RPMI8226 (cell line): ENCODE results near the gene DEXI.

Experiments
- DNase-seq: peaks from one replicate; pipeline ENCODE4 v3.0.0-alpha.2; 2015

DEXI gene

GRCh38 chr16:10942352-10943063, at the start of gene DEXI:
Gene DEXI, minus strand, starts transcription at chr16:10942468. Its CDS starts 463 bp downstream, at chr16:10942005.
- DNase-seq = peak; percentile 98

GRCh38 chr16:10990378-10990777, 48.1 kb upstream of the DEXI start:
- no peak for DNase-seq

GRCh38 chr16:10989559-10989958, 47.3 kb upstream of the DEXI start:
- no peak for DNase-seq

- DNase-seq = no peak
These were observed 46.6 kb upstream of the DEXI start for GRCh38 chr16:10988879-10989278.

GRCh38 chr16:10988164-10988803, 46.0 kb upstream of the DEXI start:
- no peak for DNase-seq

GRCh38 chr16:10987361-10988163, 45.3 kb upstream of the DEXI start:
- no peak for DNase-seq

GRCh38 chr16:10984509-10984908, 42.2 kb upstream of the DEXI start:
- no peak for DNase-seq

- DNase-seq = no peak
These were observed 40.9 kb upstream of the DEXI start for GRCh38 chr16:10983159-10983558.

GRCh38 chr16:10982465-10983150, 40.3 kb upstream of the DEXI start:
- DNase-seq = no peak

- peak; percentile 31 for DNase-seq
These were observed 39.5 kb upstream of the DEXI start for GRCh38 chr16:10981697-10982216.

GRCh38 chr16:10980813-10981212, 38.5 kb upstream of the DEXI start:
- no peak for DNase-seq

GRCh38 chr16:10979717-10980601, 37.7 kb upstream of the DEXI start:
- DNase-seq = no peak

- DNase-seq = no peak
These were observed 36.7 kb upstream of the DEXI start for GRCh38 chr16:10978871-10979446.

- DNase-seq = no peak
These were observed 35.9 kb upstream of the DEXI start for GRCh38 chr16:10978124-10978523.

GRCh38 chr16:10976634-10977033, 34.4 kb upstream of the DEXI start:
- DNase-seq = no peak

- DNase-seq = no peak
These were observed 30.7 kb upstream of the DEXI start for GRCh38 chr16:10972819-10973464.

- no peak for DNase-seq
These were observed 30.0 kb upstream of the DEXI start for GRCh38 chr16:10972108-10972818.

GRCh38 chr16:10971560-10971961, 29.3 kb upstream of the DEXI start:
- DNase-seq = peak; percentile 66

- no peak for DNase-seq
These were observed 27.8 kb upstream of the DEXI start for GRCh38 chr16:10970065-10970464.

- no peak for DNase-seq
These were observed 27.3 kb upstream of the DEXI start for GRCh38 chr16:10969615-10970014.
